ENCODE results near the gene MTREX. TPM values are rescaled to one million over a fixed set of nuclear protein-coding genes. Genes with fewer than 3 reads are reported as not detected.

The MTREX gene
- 10 to 100 TPM; 39.1 to 87.5 (median 65.0) TPM for total RNA-seq
- 10 to 100 TPM; 22.8 to 53.9 (median 27.0) TPM for polyA plus RNA-seq
- long read RNA-seq, donor 1, full-length matches to known transcripts, result 6 of 11 reads
- long read RNA-seq, donor 1, partial matches to known transcripts, result 5 of 11 reads
- long read RNA-seq, donor 1, other reads (novel, unspliced or antisense), result 0 of 11 reads
- long read RNA-seq, donor 2, result 0 reads
- long read RNA-seq, donor 3, full-length matches to known transcripts, result 5 of 5 reads
- long read RNA-seq, donor 3, partial matches to known transcripts, result 0 of 5 reads
- long read RNA-seq, donor 3, other reads (novel, unspliced or antisense), result 0 of 5 reads
- long read RNA-seq, donor 4, full-length matches to known transcripts, result 5 of 16 reads
- long read RNA-seq, donor 4, partial matches to known transcripts, result 4 of 16 reads
- long read RNA-seq, donor 4, other reads (novel, unspliced or antisense), result 7 of 16 reads
- long read RNA-seq, donor 5, full-length matches to known transcripts, result 74 of 86 reads
- long read RNA-seq, donor 5, partial matches to known transcripts, result 8 of 86 reads
- long read RNA-seq, donor 5, other reads (novel, unspliced or antisense), result 4 of 86 reads
- long read RNA-seq, donor 6, full-length matches to known transcripts, result 11 of 19 reads
- long read RNA-seq, donor 6, partial matches to known transcripts, result 3 of 19 reads
- long read RNA-seq, donor 6, other reads (novel, unspliced or antisense), result 5 of 19 reads
- long read RNA-seq, donor 7, full-length matches to known transcripts, result 3 of 32 reads
- long read RNA-seq, donor 7, partial matches to known transcripts, result 29 of 32 reads
- long read RNA-seq, donor 7, other reads (novel, unspliced or antisense), result 0 of 32 reads
- long read RNA-seq, donor 8, full-length matches to known transcripts, result 7 of 120 reads
- long read RNA-seq, donor 8, partial matches to known transcripts, result 104 of 120 reads
- long read RNA-seq, donor 8, other reads (novel, unspliced or antisense), result 9 of 120 reads
- long read RNA-seq, donor 9, full-length matches to known transcripts, result 4 of 77 reads
- long read RNA-seq, donor 9, partial matches to known transcripts, result 73 of 77 reads
- long read RNA-seq, donor 9, other reads (novel, unspliced or antisense), result 0 of 77 reads
- long read RNA-seq, donor 10, full-length matches to known transcripts, result 3 of 139 reads
- long read RNA-seq, donor 10, partial matches to known transcripts, result 47 of 139 reads
- long read RNA-seq, donor 10, other reads (novel, unspliced or antisense), result 89 of 139 reads

- Histone ChIP-seq H3K36me3 (replicated peaks in 1 of 2) (no peaks in the 10 kb centered on the region), H3K4me3 (peak within 1 kb of the TSS; percentile 51 to 89 (median 78)), H3K9me3 (replicated peaks in 1 of 3) (no peaks in the 10 kb centered on the region), H3K27ac (peak within 1 kb of the TSS; percentile 66 to 95 (median 93)), H3K4me1 (replicated peaks in 1 of 2) (peaks cover 25 to 77% of the 10 kb centered on the region in 2 donors), H3K27me3 (no peaks in the 10 kb centered on the region)
- DNase-seq, result peak; percentile 89 to 96 (median 93)
- intact Hi-C loops (cut with DNase I), result no loop called here
- TF ChIP-seq POLR2A (IDR thresholded peaks at IDR 0.05) (peak; percentile 79 to 88), CTCF (IDR thresholded peaks at IDR 0.05) (peak in 1 of 6 experiments; percentile 6)
- 0 to 1% (median 0%) methylated on average over 43 to 62 of the region's 62 CpGs for WGBS, 4 donors
Observed at GRCh38 chr5:55307383-55308253, at the start of gene MTREX, which contains the start of gene DHX29. Gene MTREX, plus strand, starts transcription at chr5:55307989. Its CDS starts 25 bp downstream, at chr5:55308014. Gene DHX29, minus strand, starts transcription at chr5:55307694. Its CDS starts 121 bp downstream, at chr5:55307573.

- Histone ChIP-seq H3K9me3 (replicated peaks in 1 of 3) (peaks cover 0 to 6% (median 0%) of the 10 kb centered on the region in 3 donors), H3K36me3 (replicated peaks in 1 of 2) (peaks cover 0 to 60% of the 10 kb centered on the region in 2 donors), H3K4me3 (no peak overlapping the region), H3K4me1 (replicated peaks in 1 of 2) (no peaks in the 10 kb centered on the region), H3K27ac (no peak overlapping the region), H3K27me3 (no peaks in the 10 kb centered on the region)
- no peak for DNase-seq
- intact Hi-C loops (cut with DNase I), result no loop called here
- 92 to 96% (median 94%) methylated on average over 3 of the region's 3 CpGs for WGBS, 4 donors
- TF ChIP-seq POLR2A (IDR thresholded peaks at IDR 0.05) (no peak), CTCF (IDR thresholded peaks at IDR 0.05) (no peak)
Observed at GRCh38 chr5:55258339-55258738, 49.5 kb upstream of the MTREX start.

- Histone ChIP-seq H3K27ac (no peak overlapping the region), H3K27me3 (no peaks in the 10 kb centered on the region), H3K9me3 (replicated peaks in 1 of 3) (no peaks in the 10 kb centered on the region), H3K4me3 (no peak overlapping the region), H3K36me3 (replicated peaks in 1 of 2) (peaks cover 0 to 93% of the 10 kb centered on the region in 2 donors), H3K4me1 (replicated peaks in 1 of 2) (no peaks in the 10 kb centered on the region)
- WGBS, 4 donors, result 81 to 100% (median 92%) methylated on average over 1 of the region's 1 CpG
- TF ChIP-seq POLR2A (IDR thresholded peaks at IDR 0.05) (no peak), CTCF (IDR thresholded peaks at IDR 0.05) (no peak)
- intact Hi-C loops (cut with DNase I), result no loop called here
- no peak for DNase-seq
Observed at GRCh38 chr5:55276771-55277170, 31.0 kb upstream of the MTREX start.

All from adrenal gland (tissue), 19 donors.